HFFc6 (cell line): Measurements from ENCODE around the gene SEPTIN10. TPM values are rescaled to one million over a fixed set of nuclear protein-coding genes. Genes with fewer than 3 reads are reported as not detected.
A peak's percentile ranks its signal among the peaks of the same experiment; 100 is the strongest.

Source experiments
- DNase-seq: peaks from one replicate; pipeline ENCODE4 v3.0.0-alpha.2; 2018
- H3K27ac Mint-ChIP-seq: 2 replicates; pipeline ENCODE4 v1.8.0; 2020; ENCODE audit warnings: mild to moderate bottlenecking, mixed read lengths
- H3K27me3 Mint-ChIP-seq: 2 replicates; pipeline ENCODE4 v1.8.0; 2021; ENCODE audit warnings: mild to moderate bottlenecking, moderate library complexity, mixed read lengths; ENCODE audit not compliant: insufficient read depth
- H3K36me3 Mint-ChIP-seq: 2 replicates; pipeline ENCODE4 v1.8.0; 2021; ENCODE audit warnings: low read depth, mixed read lengths
- H3K4me1 Mint-ChIP-seq: 2 replicates; pipeline ENCODE4 v1.8.0; 2020; ENCODE audit warnings: low read depth, mixed read lengths
- H3K4me3 Mint-ChIP-seq: 2 replicates; pipeline ENCODE4 v1.8.0; 2020; ENCODE audit warnings: mild to moderate bottlenecking, moderate library complexity, mixed read lengths
- H3K9me3 Mint-ChIP-seq: 2 replicates; pipeline ENCODE4 v1.8.0; 2020; ENCODE audit warnings: mild to moderate bottlenecking, mixed read lengths
- long read RNA-seq: library from polyadenylated mRNA; unstranded; transcript quantifications from one replicate; pipeline ENCODE4 v2.0.0, GENCODE V29; 2019
- total RNA-seq, 6 experiments: library from RNA; stranded (reverse); fragmentation: NEBNext Ultra II Directional; extraction: Animal tissue kit (Norgen Biotek cat#: 25700); gene quantifications; 2 replicates in 1 of 6; 3 replicates in 5 of 6; pipeline ENCODE4 v1.2.3, GENCODE V29; 2021
- TF ChIP-seq, protein P1 (sequence below): fragments of 200-600 bp; sonication (generic); IDR thresholded peaks from 2 replicates; pipeline ENCODE4 v1.5.0; 2021; ENCODE audit warnings: antibody characterized with exemption, mild to moderate bottlenecking

The SEPTIN10 gene
- total RNA-seq = 100 to 1,000 TPM; 102 to 127 (median 114) TPM
- long read RNA-seq, transcript SEPT10-202 (11 exons, 3,071 nt) = major isoform, 91 of 136 reads
- long read RNA-seq, transcript SEPT10-205 (10 exons, 1,605 nt) = minor isoform, 7 of 136 reads
- long read RNA-seq, transcript SEPT10-203 (10 exons, 2,719 nt) = minor isoform, 5 of 136 reads
- long read RNA-seq, partial matches to known transcripts = 8 of 136 reads
- long read RNA-seq, other reads (novel, unspliced or antisense) = 25 of 136 reads

DNA sequence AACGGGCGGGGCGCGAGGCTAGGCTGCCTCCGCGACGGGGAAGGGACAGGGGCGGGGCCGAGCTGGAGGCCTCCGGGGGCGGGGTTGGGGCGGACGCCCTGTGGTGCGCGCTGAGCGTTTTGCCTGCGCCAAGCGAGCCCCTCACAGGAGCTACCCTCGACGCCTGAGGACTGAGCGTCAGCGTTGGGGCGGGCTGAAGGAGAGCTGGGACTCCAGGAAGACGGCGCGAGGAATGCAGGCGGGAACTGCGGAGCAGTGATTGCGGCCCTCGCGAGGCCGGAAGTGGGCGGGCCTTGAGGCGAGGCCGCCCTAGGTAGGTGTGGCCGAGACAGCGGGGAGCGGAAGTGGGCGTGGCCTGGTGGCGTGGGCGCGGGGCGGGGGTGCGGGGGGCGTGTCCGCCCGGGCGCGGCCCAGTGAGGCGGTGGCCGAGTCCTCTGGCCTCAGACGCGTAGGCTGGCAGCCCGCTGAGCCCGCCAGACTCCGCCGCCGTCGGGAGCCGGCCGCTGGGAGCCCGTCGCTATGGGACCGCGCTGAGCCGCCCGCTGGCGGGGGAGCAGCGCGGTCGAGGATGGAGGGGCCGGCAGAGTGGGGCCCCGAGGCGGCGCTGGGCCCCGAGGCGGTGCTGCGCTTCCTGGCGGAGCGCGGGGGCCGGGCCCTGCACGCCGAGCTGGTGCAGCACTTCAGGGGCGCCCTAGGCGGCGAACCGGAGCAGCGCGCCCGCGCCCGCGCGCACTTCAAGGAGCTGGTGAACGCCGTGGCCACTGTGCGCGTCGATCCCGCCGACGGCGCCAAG is at the start of gene SEPTIN10, which contains the start of gene SOWAHC:
Gene SEPTIN10, minus strand, starts transcription at position 45 of the 793 bp plus-strand sequence. CDS start 139 bp downstream, outside the sequence.
Gene SOWAHC, plus strand, starts transcription at position 443 of the 793 bp plus-strand sequence. Its CDS starts 126 bp downstream, at position 569.
- Mint-ChIP-seq H3K9me3 (no peaks in the 10 kb centered on the region), H3K27ac (peak within 1 kb of the TSS; percentile 96), H3K27me3 (peaks cover 2% of the 10 kb centered on the region; the same call in 1 of the 2 replicates), H3K4me1 (peaks cover 65% of the 10 kb centered on the region), H3K36me3 (peaks cover 34% of the 10 kb centered on the region; the same call in 1 of the 2 replicates), H3K4me3 (peak within 1 kb of the TSS; percentile 98)
- TF ChIP-seq, protein P1, sequence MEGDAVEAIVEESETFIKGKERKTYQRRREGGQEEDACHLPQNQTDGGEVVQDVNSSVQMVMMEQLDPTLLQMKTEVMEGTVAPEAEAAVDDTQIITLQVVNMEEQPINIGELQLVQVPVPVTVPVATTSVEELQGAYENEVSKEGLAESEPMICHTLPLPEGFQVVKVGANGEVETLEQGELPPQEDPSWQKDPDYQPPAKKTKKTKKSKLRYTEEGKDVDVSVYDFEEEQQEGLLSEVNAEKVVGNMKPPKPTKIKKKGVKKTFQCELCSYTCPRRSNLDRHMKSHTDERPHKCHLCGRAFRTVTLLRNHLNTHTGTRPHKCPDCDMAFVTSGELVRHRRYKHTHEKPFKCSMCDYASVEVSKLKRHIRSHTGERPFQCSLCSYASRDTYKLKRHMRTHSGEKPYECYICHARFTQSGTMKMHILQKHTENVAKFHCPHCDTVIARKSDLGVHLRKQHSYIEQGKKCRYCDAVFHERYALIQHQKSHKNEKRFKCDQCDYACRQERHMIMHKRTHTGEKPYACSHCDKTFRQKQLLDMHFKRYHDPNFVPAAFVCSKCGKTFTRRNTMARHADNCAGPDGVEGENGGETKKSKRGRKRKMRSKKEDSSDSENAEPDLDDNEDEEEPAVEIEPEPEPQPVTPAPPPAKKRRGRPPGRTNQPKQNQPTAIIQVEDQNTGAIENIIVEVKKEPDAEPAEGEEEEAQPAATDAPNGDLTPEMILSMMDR = peak; percentile 10; the same call in 1 of the 2 replicates
- peak; percentile 99 for DNase-seq

DNA sequence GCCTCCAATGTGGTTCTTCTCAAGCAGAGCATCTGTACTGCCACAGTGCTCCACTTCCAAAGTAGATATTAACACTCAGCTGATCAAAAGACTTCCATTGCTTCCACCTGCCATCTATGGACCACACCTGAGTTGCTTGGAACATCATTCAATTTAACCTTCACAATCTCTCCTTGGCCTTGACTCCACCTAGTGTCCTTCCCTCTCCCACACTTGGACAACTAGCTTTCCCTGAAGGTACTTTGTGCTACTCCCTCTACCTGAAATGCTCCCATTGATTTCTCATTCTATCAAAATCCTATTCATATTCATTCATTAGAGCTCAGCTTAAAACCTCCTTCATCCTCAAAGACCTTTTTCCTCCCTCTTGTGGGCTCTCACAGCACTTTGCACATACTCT is 49.1 kb upstream of the SEPTIN10 start:
- H3K27ac Mint-ChIP-seq = no peak overlapping the region
- H3K36me3 Mint-ChIP-seq = no peaks in the 10 kb centered on the region
- no peaks in the 10 kb centered on the region for H3K9me3 Mint-ChIP-seq
- DNase-seq = no peak
- TF ChIP-seq, protein P1 = peak; percentile 21; the same call in 1 of the 2 replicates
- peaks cover 17% of the 10 kb centered on the region for H3K27me3 Mint-ChIP-seq
- H3K4me3 Mint-ChIP-seq = no peak overlapping the region
- H3K4me1 Mint-ChIP-seq = no peaks in the 10 kb centered on the region; the same call in 1 of the 2 replicates

DNA sequence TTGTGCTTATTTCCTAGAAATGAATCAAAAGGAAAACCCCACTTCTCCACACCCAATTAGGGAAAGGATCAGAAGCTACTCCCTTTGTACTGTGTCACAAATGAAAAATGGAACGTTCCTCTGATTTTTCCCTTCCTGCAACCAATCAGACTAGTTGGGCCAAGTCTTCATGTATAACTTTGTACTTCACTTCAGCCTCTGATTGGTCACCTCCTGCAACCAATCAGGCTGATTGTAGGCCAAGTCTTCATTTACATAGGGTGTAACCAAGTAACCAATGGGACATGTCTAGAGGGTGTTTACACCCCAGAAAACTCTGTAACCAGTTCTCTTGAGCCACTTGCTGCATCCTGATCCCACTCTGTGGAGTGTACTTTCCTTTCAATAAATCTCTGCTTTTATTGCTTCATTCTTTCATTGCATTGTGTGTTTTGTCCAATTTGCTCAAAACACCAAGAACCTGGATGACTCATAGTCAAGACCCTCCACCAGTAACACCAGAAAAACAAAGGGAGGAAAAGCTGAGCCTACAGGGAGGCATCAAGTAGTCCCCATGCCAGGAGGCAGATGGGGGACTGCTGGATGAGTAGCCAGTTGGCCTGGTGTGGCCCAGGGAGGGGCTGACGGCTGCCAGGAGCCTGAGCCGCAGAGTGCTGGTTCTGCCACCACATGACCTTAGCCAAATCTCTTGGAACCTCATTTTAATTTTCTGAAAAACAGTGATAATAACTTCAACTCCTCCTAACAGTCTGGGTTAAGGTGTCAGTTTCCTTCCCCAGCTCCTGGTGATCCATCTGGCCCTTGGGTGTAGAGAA is 46.5 kb upstream of the SEPTIN10 start:
- TF ChIP-seq, protein P1 = no peak
- Mint-ChIP-seq H3K27me3 (peaks cover 21% of the 10 kb centered on the region), H3K27ac (no peak overlapping the region), H3K9me3 (no peaks in the 10 kb centered on the region), H3K36me3 (no peaks in the 10 kb centered on the region), H3K4me1 (peaks cover 3% of the 10 kb centered on the region), H3K4me3 (no peak overlapping the region)
- DNase-seq = no peak

DNA sequence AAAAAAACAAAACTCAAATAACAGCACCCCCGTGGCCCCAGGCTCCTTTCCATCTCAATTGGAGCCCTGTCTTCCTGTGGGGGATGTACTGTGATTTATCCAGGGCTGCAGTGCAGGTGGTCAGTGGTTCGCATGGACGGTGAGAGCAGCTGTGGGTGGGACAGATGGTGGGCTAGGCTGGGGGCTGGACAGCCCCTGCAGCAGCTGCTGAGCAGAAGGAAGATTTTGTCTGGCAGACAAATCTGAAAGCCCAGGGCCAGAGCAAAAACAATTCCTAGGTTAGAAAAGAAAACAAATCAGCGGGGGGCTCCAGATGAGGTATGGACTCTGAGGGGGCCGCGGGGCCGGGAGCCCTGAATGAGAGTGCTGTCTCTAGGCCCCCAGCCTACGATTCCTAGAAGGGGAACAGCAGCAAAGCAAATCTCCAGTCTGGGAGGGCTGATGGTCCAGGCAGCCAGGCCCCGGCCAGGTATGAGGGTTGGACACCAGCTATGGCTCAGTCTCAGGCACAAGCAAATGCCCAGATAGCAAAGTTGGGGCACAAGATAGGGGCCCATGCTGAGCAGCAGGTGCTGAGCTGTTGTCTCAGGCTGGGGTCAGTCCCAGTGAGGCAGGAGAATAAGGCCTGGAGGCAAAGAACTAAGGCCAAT is 45.8 kb upstream of the SEPTIN10 start:
- H3K9me3 Mint-ChIP-seq = no peaks in the 10 kb centered on the region
- no peak overlapping the region for H3K27ac Mint-ChIP-seq
- no peak overlapping the region for H3K4me3 Mint-ChIP-seq
- peaks cover 21% of the 10 kb centered on the region for H3K27me3 Mint-ChIP-seq
- H3K4me1 Mint-ChIP-seq = peaks cover 7% of the 10 kb centered on the region
- H3K36me3 Mint-ChIP-seq = no peaks in the 10 kb centered on the region
- TF ChIP-seq, protein P1 = no peak
- DNase-seq = no peak

DNA sequence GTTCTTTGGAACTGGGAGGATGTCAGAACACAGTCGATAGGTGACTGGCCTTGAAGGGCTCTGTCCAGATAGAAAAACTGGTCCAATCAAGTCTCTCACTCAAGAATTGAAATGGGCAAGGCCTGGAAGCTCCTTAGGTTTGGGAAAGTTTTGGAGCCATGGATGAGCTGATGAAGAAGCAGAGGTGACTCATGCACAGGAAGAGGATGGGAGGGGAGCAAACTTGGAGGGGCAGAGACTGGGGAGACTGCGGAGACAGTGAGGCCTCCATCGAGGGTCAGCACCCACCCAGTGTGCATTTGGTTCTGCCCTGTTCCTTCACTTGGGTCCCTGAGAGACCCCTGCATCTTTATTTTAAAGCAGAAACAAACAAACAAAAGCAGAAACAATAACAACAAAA is 41.5 kb upstream of the SEPTIN10 start:
- Mint-ChIP-seq H3K36me3 (no peaks in the 10 kb centered on the region), H3K4me3 (no peak overlapping the region), H3K4me1 (peaks cover 7% of the 10 kb centered on the region), H3K9me3 (no peaks in the 10 kb centered on the region), H3K27me3 (peaks cover 29% of the 10 kb centered on the region), H3K27ac (no peak overlapping the region)
- DNase-seq = no peak
- TF ChIP-seq, protein P1 = no peak
